GM12878 (cell line): ENCODE data around the gene QRFP. TPM values are rescaled to one million over a fixed set of nuclear protein-coding genes. Genes with fewer than 3 reads are reported as not detected.

Source experiments
- ATAC-seq: fragments of 200-7000 bp; cut with Tn5 transposase; 3 replicates; pipeline ENCODE4 v1.9.1; 2020; ENCODE audit warnings: mild to moderate bottlenecking, moderate library complexity
- BruUV-seq: library from RNA; stranded (reverse); fragments of 400-500 nt; replicated peaks from 2 replicates; lab custom pipeline; 2021; lab: Mats Ljungman, UMichigan
- CTCF ChIA-PET: fragments of 300-600 bp; sonication (Branson Sonifier 250); formaldehyde crosslinking; extraction: SDS; loops from one replicate; lab custom pipeline; 2021; ENCODE audit warnings: inconsistent platforms; lab: Yijun Ruan, JAX
- POLR2A ChIA-PET: fragments of 350-600 bp; formaldehyde crosslinking; extraction: SDS; loops from one replicate; lab custom pipeline; 2021; ENCODE audit warnings: inconsistent platforms; lab: Charles Lee
- RAD21 ChIA-PET: fragments of 300-600 bp; sonication (Branson Sonifier 250); formaldehyde crosslinking; loops from one replicate; lab custom pipeline; 2023; ENCODE audit warnings: antibody characterized with exemption; ENCODE audit not compliant: unreplicated experiment; lab: Charles Lee
- SMC1A ChIA-PET: fragments of 300-600 bp; sonication (Branson Sonifier 250); formaldehyde crosslinking; loops from one replicate; lab custom pipeline; 2023; ENCODE audit not compliant: unreplicated experiment, uncharacterized antibody; lab: Charles Lee
- DNase-seq: peaks from one replicate; pipeline ENCODE4 v3.0.0-alpha.2; 2011; ENCODE audit warnings: low read depth, low spot score
- FAIRE-seq: peaks from 3 replicates; lab custom pipeline; 2011; peaks lifted over from hg19 to GRCh38; lab: Jason Lieb, UNC
- H2AFZ ChIP-seq: 2 replicates; pipeline ENCODE4 v1.6.0; 2011; ENCODE audit warnings: low read depth, low read length, control low read depth; ENCODE audit not compliant: control insufficient read depth
- H3K27ac ChIP-seq: 2 replicates; pipeline ENCODE4 v1.5.1; 2011; ENCODE audit warnings: control low read depth; ENCODE audit not compliant: control insufficient read depth, insufficient read depth
- H3K27me3 ChIP-seq, 2 experiments: replicated peaks in 1 of 2; 2 replicates each; pipeline versions ENCODE4 v1.6.0 to v1.6.1; 2011; ENCODE audit warnings: low read length in 1 of 2; ENCODE audit not compliant: control insufficient read depth in 2 of 2, insufficient read depth in 2 of 2
- H3K36me3 ChIP-seq, 2 experiments: 2 replicates each; pipeline ENCODE4 v1.5.1; 2011; ENCODE audit warnings: low read length in 1 of 2; ENCODE audit not compliant: control insufficient read depth in 2 of 2, insufficient read depth in 2 of 2
- H3K4me1 ChIP-seq: 2 replicates; pipeline ENCODE4 v1.6.1; 2011; ENCODE audit warnings: mild to moderate bottlenecking, low read length, moderate library complexity, mixed read lengths; ENCODE audit not compliant: control insufficient read depth, insufficient read depth
- H3K4me2 ChIP-seq: 2 replicates; pipeline ENCODE4 v1.6.0; 2011; ENCODE audit warnings: control low read depth; ENCODE audit not compliant: control insufficient read depth, insufficient read depth
- H3K4me3 ChIP-seq: fragments of 200-600 bp; sonication (generic); 2 replicates; pipeline ENCODE4 v1.5.1; 2016
- H3K79me2 ChIP-seq: 2 replicates; pipeline ENCODE4 v1.6.0; 2011; ENCODE audit warnings: low read length; ENCODE audit not compliant: control insufficient read depth, insufficient read depth
- H3K9ac ChIP-seq: 2 replicates; pipeline ENCODE4 v1.8.0; 2011; ENCODE audit warnings: low read length, control low read depth, mixed read lengths; ENCODE audit not compliant: control insufficient read depth, insufficient read depth
- H3K9me3 ChIP-seq: replicated peaks from 3 replicates; pipeline ENCODE4 v1.5.1; 2011; ENCODE audit warnings: mild to moderate bottlenecking, low read length; ENCODE audit not compliant: control insufficient read depth, insufficient read depth
- H4K20me1 ChIP-seq: 2 replicates; pipeline ENCODE4 v1.6.0; 2011; ENCODE audit not compliant: control insufficient read depth, insufficient read depth
- ASH2L ChIP-seq: fragments of 300-600, 200-600 bp; sonication (generic); IDR thresholded peaks from 2 replicates; pipeline ENCODE4 v1.6.1; 2017; ENCODE audit warnings: low read depth, mild to moderate bottlenecking, borderline replicate concordance
- BACH1 ChIP-seq: fragments of 450-650 bp; IDR thresholded peaks from 2 replicates; pipeline ENCODE4 v1.6.1; 2017; ENCODE audit warnings: mild to moderate bottlenecking, borderline replicate concordance
- PAX5 ChIP-seq: IDR thresholded peaks from 2 replicates; pipeline ENCODE4 v1.6.1; 2011; ENCODE audit warnings: low read depth, low read length, borderline replicate concordance
- RCOR1 ChIP-seq: conservative IDR thresholded peaks from 2 replicates; pipeline ENCODE4 v1.6.1; 2012; ENCODE audit warnings: low read depth, low read length, improper control_type of control experiment
- SMC3 ChIP-seq: IDR thresholded peaks from 2 replicates; pipeline ENCODE4 v1.6.1; 2011; ENCODE audit warnings: low read length, improper control_type of control experiment, borderline replicate concordance
- SPI1 ChIP-seq: IDR thresholded peaks from 2 replicates; pipeline ENCODE4 v1.6.1; 2011; ENCODE audit warnings: low read depth, mild to moderate bottlenecking, low read length, moderate library complexity, borderline replicate concordance; ENCODE audit not compliant: insufficient read depth
- WGBS: methylation state at CpG from one replicate; pipeline ENCODE4 v1.1.6; 2016; ENCODE audit warnings: low lambda C conversion rate; ENCODE audit not compliant: insufficient replicate concordance, insufficient coverage; ENCODE audit errors: missing lambda C conversion rate; 5-methylcytosine and 5-hydroxymethylcytosine counted together
- in situ Hi-C: fragments of 300-500 bp; cut with MboI; formaldehyde crosslinking; loops from 9 replicates; pipeline ENCODE4 v1.14.3; 2018; ENCODE audit warnings: mixed read lengths
- intact Hi-C: fragments of 100-400 bp; cut with micrococcal nuclease; formaldehyde crosslinking; loops from one replicate; pipeline ENCODE4 v1.14.2; 2022; ENCODE audit not compliant: unreplicated experiment
- polyA plus RNA-seq, 11 experiments: library from polyadenylated mRNA; depleted of rRNA in 4 of 11; unstranded in 6 of 11; stranded (reverse) in 5 of 11; fragments of >200 nt; fragmentation: Nextera tagmentation in 4 of 11; fragmentation: Illumina TruSeq in 1 of 11; extraction: Ambion mirVana in 4 of 11; extraction: Trizol in 1 of 11; gene quantifications; 1 replicate in 1 of 11; 2 replicates in 10 of 11; pipeline versions ENCODE4 v1.2.1 to v1.2.3, GENCODE V29; 2011 to 2016; ENCODE audit warnings: inconsistent platforms in 2 of 11, missing spikeins in 2 of 11, low read depth in 1 of 11
- total RNA-seq, 4 experiments: library from RNA; depleted of rRNA in 3 of 4; stranded (reverse); fragments of >200 nt in 3 of 4; fragmentation: Illumina TruSeq in 1 of 4; extraction: Trizol in 1 of 4; gene quantifications; 2 replicates each; pipeline versions ENCODE4 v1.2.1 to v1.2.3, GENCODE V29; 2013 to 2021
- TF ChIP-seq, protein P1 (sequence below): fragments of 450-650 bp; IDR thresholded peaks from 2 replicates; pipeline ENCODE4 v1.6.1; 2017; ENCODE audit warnings: low read depth, mild to moderate bottlenecking, moderate library complexity
- TF ChIP-seq, protein P2 (sequence below): fragments of 150-350 bp; IDR thresholded peaks from 2 replicates; pipeline ENCODE4 v1.6.1; 2014; ENCODE audit warnings: mild to moderate bottlenecking, low read depth, low read length
- TF ChIP-seq, protein P3 (sequence below): IDR thresholded peaks from 2 replicates; pipeline ENCODE4 v1.6.1; 2011; ENCODE audit warnings: borderline replicate concordance, low read depth, mild to moderate bottlenecking, moderate library complexity, low read length; ENCODE audit not compliant: insufficient read depth, poor library complexity, severe bottlenecking
- TF ChIP-seq, protein P4 (sequence below): fragments of 450-650 bp; IDR thresholded peaks from 2 replicates; pipeline ENCODE4 v1.6.1; 2017; ENCODE audit warnings: borderline replicate concordance

Gene QRFP
- total and polyA plus RNA-seq, 10 of the 15 experiments (the other 5 are each of a cell fraction or from before 2014, with no cell fraction given), result not detected

DNA sequence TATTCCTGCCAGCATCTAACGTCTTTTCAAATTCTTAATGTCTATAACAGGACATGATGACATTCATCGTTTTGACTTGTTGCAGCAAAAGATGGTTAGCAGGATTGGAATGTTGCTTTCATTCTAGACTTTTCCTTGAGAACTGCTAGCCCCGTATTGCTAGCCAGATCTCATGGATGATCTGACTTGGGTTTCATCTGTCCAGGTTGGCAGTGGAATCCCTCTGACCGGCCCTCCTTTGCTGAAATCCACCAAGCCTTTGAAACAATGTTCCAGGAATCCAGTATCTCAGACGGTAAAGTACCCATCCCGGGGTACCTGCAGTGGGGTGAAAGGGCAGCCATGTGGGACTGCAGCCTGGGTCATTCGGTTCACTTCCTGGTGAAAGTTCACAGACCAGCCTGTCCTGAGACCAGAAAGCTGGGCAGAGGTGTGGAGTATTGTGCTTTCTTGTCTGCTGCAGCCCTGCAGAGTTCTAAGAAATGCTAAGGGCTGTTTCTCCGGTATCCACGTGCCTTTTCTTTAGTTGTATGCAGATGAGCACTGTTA is 16.7 kb downstream of the QRFP start:
- no peak for ATAC-seq
- no peak overlapping the region for H3K4me2 ChIP-seq
- CTCF ChIA-PET, result no interaction called here
- intact Hi-C loops (no loop called here), in situ Hi-C loops (no loop called here)
- no peak for FAIRE-seq
- H3K9ac ChIP-seq, result no peak overlapping the region
- H3K4me3 ChIP-seq, result no peak overlapping the region
- H3K9me3 ChIP-seq, result no peaks in the 10 kb centered on the region
- H4K20me1 ChIP-seq, result no peaks in the 10 kb centered on the region
- H3K4me1 ChIP-seq, result no peaks in the 10 kb centered on the region
- 97% methylated on average over 9 of the region's 9 CpGs for WGBS
- no peak overlapping the region for H3K27ac ChIP-seq
- no peaks in the 10 kb centered on the region for H3K27me3 ChIP-seq
- no peaks in the 10 kb centered on the region for H3K79me2 ChIP-seq
- POLR2A ChIA-PET, result no interaction called here
- H2AFZ ChIP-seq, result no peak overlapping the region
- RAD21 ChIA-PET, result interaction anchor here (0.9 kb wide), 1 partner anchor 10 kb away, joined by 4 read pairs; no protein-coding TSS in a partner anchor
- SMC1A ChIA-PET, result interaction anchor here (1.1 kb wide), 1 partner anchor 10 kb away, joined by 3 read pairs; no protein-coding TSS in a partner anchor
- BruUV-seq, result no TSS peak
- no peak for DNase-seq
- no peak for TF ChIP-seq PAX5
- peaks cover 29 to 31% of the 10 kb centered on the region in 2 experiments for H3K36me3 ChIP-seq

DNA sequence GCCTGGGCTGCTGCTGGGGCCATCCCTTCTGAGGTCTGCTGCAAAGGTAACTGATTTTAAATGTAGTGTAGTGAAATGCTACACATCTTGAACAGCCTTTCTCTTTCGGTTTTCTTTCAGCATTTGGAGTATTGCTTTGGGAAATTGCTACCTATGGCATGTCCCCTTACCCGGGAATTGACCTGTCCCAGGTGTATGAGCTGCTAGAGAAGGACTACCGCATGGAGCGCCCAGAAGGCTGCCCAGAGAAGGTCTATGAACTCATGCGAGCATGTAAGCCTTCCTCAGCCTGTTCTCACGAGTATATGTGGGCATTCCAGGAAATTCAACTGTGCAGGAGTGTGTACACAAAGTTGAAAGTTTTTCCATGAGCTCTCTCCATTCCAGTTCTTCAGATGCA is 18.3 kb downstream of the QRFP start:
- H3K27me3 ChIP-seq, result no peaks in the 10 kb centered on the region
- no peak overlapping the region for H2AFZ ChIP-seq
- no peak overlapping the region for H3K9ac ChIP-seq
- ChIA-PET RAD21 (no interaction called here), SMC1A (interaction anchor here (0.8 kb wide), 1 partner anchor 9 kb away, joined by 3 read pairs; no protein-coding TSS in a partner anchor), POLR2A (no interaction called here), CTCF (interaction anchor here (1.1 kb wide), 1 partner anchor 172 kb away, joined by 4 read pairs; no protein-coding TSS in a partner anchor)
- no peaks in the 10 kb centered on the region for H3K79me2 ChIP-seq
- H3K9me3 ChIP-seq, result no peaks in the 10 kb centered on the region
- BruUV-seq, result no TSS peak
- no peaks in the 10 kb centered on the region for H3K4me1 ChIP-seq
- H3K4me2 ChIP-seq, result no peak overlapping the region
- H3K4me3 ChIP-seq, result no peak overlapping the region
- FAIRE-seq (no peak), ATAC-seq (no peak), DNase-seq (no peak)
- 98% methylated on average over 6 of the region's 6 CpGs for WGBS
- H3K27ac ChIP-seq, result no peak overlapping the region
- no peaks in the 10 kb centered on the region; the same call in 1 of the 2 replicates for H4K20me1 ChIP-seq
- peaks cover 31 to 34% of the 10 kb centered on the region in 2 experiments for H3K36me3 ChIP-seq
- intact Hi-C loops, result no loop called here
- in situ Hi-C loops, result no loop called here
- TF ChIP-seq, protein P1, sequence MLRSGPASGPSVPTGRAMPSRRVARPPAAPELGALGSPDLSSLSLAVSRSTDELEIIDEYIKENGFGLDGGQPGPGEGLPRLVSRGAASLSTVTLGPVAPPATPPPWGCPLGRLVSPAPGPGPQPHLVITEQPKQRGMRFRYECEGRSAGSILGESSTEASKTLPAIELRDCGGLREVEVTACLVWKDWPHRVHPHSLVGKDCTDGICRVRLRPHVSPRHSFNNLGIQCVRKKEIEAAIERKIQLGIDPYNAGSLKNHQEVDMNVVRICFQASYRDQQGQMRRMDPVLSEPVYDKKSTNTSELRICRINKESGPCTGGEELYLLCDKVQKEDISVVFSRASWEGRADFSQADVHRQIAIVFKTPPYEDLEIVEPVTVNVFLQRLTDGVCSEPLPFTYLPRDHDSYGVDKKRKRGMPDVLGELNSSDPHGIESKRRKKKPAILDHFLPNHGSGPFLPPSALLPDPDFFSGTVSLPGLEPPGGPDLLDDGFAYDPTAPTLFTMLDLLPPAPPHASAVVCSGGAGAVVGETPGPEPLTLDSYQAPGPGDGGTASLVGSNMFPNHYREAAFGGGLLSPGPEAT, result no peak
- TF ChIP-seq ASH2L, result no peak
- no peak for TF ChIP-seq RCOR1
- TF ChIP-seq, protein P2, sequence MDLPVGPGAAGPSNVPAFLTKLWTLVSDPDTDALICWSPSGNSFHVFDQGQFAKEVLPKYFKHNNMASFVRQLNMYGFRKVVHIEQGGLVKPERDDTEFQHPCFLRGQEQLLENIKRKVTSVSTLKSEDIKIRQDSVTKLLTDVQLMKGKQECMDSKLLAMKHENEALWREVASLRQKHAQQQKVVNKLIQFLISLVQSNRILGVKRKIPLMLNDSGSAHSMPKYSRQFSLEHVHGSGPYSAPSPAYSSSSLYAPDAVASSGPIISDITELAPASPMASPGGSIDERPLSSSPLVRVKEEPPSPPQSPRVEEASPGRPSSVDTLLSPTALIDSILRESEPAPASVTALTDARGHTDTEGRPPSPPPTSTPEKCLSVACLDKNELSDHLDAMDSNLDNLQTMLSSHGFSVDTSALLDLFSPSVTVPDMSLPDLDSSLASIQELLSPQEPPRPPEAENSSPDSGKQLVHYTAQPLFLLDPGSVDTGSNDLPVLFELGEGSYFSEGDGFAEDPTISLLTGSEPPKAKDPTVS, result no peak
- TF ChIP-seq BACH1, result no peak
- TF ChIP-seq, protein P3, sequence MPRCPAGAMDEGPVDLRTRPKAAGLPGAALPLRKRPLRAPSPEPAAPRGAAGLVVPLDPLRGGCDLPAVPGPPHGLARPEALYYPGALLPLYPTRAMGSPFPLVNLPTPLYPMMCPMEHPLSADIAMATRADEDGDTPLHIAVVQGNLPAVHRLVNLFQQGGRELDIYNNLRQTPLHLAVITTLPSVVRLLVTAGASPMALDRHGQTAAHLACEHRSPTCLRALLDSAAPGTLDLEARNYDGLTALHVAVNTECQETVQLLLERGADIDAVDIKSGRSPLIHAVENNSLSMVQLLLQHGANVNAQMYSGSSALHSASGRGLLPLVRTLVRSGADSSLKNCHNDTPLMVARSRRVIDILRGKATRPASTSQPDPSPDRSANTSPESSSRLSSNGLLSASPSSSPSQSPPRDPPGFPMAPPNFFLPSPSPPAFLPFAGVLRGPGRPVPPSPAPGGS, result no peak
- TF ChIP-seq SMC3, result no peak
- TF ChIP-seq, protein P4, sequence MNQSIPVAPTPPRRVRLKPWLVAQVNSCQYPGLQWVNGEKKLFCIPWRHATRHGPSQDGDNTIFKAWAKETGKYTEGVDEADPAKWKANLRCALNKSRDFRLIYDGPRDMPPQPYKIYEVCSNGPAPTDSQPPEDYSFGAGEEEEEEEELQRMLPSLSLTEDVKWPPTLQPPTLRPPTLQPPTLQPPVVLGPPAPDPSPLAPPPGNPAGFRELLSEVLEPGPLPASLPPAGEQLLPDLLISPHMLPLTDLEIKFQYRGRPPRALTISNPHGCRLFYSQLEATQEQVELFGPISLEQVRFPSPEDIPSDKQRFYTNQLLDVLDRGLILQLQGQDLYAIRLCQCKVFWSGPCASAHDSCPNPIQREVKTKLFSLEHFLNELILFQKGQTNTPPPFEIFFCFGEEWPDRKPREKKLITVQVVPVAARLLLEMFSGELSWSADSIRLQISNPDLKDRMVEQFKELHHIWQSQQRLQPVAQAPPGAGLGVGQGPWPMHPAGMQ, result no peak
- no peak for TF ChIP-seq SPI1
